H1 (cell line): ENCODE results near the gene ZNF700.

Experiments used
- POLR2A ChIP-seq, 2 experiments: IDR thresholded peaks; 1 replicate in 1 of 2; 2 replicates in 1 of 2; pipeline ENCODE4 v1.6.1; 2011; ENCODE audit warnings: low read depth in 2 of 2, low read length in 2 of 2, mild to moderate bottlenecking in 2 of 2; ENCODE audit errors: control extremely low read depth in 1 of 2
- POLR2AphosphoS5 ChIP-seq: IDR thresholded peaks from 2 replicates; pipeline ENCODE4 v1.6.1; 2011; ENCODE audit warnings: low read depth, low read length
- YY1 ChIP-seq: IDR thresholded peaks from 2 replicates; pipeline ENCODE4 v1.6.1; 2011; ENCODE audit warnings: low read depth, mild to moderate bottlenecking, low read length
- TF ChIP-seq, protein P1 (sequence below), 3 experiments: IDR thresholded peaks; 1 replicate in 2 of 3; 2 replicates in 1 of 3; pipeline versions ENCODE4 v1.5.1 to v1.6.1; 2011; ENCODE audit warnings: low read length in 3 of 3, mild to moderate bottlenecking in 3 of 3, inconsistent platforms in 2 of 3, low read depth in 1 of 3, moderate library complexity in 1 of 3; ENCODE audit not compliant: insufficient read depth in 1 of 3; ENCODE audit errors: control extremely low read depth in 1 of 3

DNA sequence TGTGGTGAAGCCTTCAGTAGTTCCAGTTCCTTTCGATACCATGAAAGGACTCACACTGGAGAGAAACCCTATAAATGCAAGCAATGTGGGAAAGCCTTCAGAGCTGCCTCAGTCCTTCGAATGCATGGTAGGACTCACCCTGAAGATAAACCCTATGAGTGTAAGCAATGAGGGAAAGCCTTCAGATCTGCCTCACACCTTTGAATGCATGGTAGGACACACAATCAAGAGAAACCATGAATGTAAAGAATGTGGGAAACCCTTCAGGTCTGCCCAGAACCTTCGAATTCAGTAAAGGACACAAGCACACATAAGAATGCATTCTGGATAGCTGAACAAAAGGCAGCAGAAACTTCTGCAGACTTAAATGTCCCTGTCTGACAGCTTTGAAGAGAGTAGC is 19.0 kb upstream of the ZNF700 start:
- TF ChIP-seq POLR2A (IDR thresholded peaks at IDR 0.05; ENCODE audit: control extremely low read depth in 1 of 2, low read depth in 2 of 2, low read length in 2 of 2) = no peak
- TF ChIP-seq, protein P1, sequence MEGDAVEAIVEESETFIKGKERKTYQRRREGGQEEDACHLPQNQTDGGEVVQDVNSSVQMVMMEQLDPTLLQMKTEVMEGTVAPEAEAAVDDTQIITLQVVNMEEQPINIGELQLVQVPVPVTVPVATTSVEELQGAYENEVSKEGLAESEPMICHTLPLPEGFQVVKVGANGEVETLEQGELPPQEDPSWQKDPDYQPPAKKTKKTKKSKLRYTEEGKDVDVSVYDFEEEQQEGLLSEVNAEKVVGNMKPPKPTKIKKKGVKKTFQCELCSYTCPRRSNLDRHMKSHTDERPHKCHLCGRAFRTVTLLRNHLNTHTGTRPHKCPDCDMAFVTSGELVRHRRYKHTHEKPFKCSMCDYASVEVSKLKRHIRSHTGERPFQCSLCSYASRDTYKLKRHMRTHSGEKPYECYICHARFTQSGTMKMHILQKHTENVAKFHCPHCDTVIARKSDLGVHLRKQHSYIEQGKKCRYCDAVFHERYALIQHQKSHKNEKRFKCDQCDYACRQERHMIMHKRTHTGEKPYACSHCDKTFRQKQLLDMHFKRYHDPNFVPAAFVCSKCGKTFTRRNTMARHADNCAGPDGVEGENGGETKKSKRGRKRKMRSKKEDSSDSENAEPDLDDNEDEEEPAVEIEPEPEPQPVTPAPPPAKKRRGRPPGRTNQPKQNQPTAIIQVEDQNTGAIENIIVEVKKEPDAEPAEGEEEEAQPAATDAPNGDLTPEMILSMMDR (IDR thresholded peaks at IDR 0.05; ENCODE audit: control extremely low read depth in 1 of 3, insufficient read depth in 1 of 3, low read depth in 1 of 3, low read length in 3 of 3) = no peak
- TF ChIP-seq POLR2AphosphoS5 = no peak
- no peak for TF ChIP-seq YY1
